Measurements from ENCODE around the gene USP14.

GRCh38 chr18:137327-137726, 21.0 kb upstream of the USP14 start:
- TF ChIP-seq EP300 (IDR thresholded peaks at IDR 0.05) (no peak), CTCF (IDR thresholded peaks at IDR 0.05) (no peak), POLR2A (IDR thresholded peaks at IDR 0.05) (no peak)

All from upper lobe of left lung (tissue), 4 donors.